Ishikawa (cell line): ENCODE results near the gene PHLDA2.

Experiments used
- CEBPB ChIP-seq: IDR thresholded peaks from 2 replicates; pipeline ENCODE4 v1.6.1; 2012
- CREB1 ChIP-seq: IDR thresholded peaks from 2 replicates; pipeline ENCODE4 v1.6.1; 2012; ENCODE audit warnings: low read depth
- EGR1 ChIP-seq: IDR thresholded peaks from 2 replicates; pipeline ENCODE4 v1.6.1; 2012
- EP300 ChIP-seq: IDR thresholded peaks from 2 replicates; pipeline ENCODE4 v1.6.1; 2012; ENCODE audit warnings: borderline replicate concordance
- NFIC ChIP-seq: IDR thresholded peaks from 2 replicates; pipeline ENCODE4 v1.6.1; 2012
- RAD21 ChIP-seq: IDR thresholded peaks from 2 replicates; pipeline ENCODE4 v1.6.1; 2012; ENCODE audit warnings: low read depth
- TAF1 ChIP-seq: IDR thresholded peaks from 2 replicates; pipeline ENCODE4 v1.6.1; 2012; ENCODE audit warnings: low read depth, mild to moderate bottlenecking
- TCF12 ChIP-seq: IDR thresholded peaks from 2 replicates; pipeline ENCODE4 v1.6.1; 2012; ENCODE audit warnings: low read depth
- TEAD4 ChIP-seq: IDR thresholded peaks from 2 replicates; pipeline ENCODE4 v1.6.1; 2012
- YY1 ChIP-seq: IDR thresholded peaks from 2 replicates; pipeline ENCODE4 v1.6.1; 2012; ENCODE audit warnings: low read depth
- ZBTB7A ChIP-seq: IDR thresholded peaks from 2 replicates; pipeline ENCODE4 v1.6.1; 2012; ENCODE audit warnings: low read depth
- TF ChIP-seq, protein P1 (sequence below): IDR thresholded peaks from 2 replicates; pipeline ENCODE4 v1.6.1; 2012; ENCODE audit warnings: low read depth, mild to moderate bottlenecking
- TF ChIP-seq, protein P2 (sequence below): IDR thresholded peaks from 2 replicates; pipeline ENCODE4 v1.6.1; 2012
- TF ChIP-seq, protein P3 (sequence below): IDR thresholded peaks from 2 replicates; pipeline ENCODE4 v1.6.1; 2012

DNA sequence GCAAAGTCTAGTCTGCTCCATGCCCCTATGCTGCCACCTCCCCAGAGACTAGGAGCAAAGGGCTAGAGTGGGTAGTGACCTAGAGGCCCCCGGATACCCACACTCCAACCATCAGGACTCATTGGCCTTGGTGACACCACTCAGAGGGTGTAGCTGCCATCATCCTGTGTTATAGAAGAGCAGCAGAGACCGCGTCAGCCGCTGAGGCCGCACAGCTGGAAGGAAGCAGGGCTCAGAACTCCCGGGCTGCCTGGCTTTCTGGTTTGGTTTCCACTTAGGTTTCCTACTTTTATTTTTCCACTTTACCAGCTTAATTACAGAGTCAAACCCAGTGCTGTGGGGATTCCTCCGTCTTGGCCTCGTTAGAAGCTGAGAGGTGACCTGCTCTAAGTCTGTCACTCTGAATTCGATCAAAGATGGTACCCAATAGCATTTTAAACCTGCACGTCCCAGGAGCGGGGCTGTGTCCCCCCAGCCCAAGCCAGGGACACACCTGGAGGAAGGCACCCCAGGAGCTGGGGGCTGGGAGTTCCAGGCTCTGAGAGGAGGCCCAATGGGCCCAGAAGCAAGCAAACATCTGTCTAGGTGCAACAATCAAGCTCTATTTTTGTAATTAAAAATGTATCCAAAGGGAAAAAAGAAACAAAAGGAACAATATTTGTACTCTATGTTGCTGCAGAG lies 41.6 kb downstream of the PHLDA2 start:
- TF ChIP-seq YY1 (no peak), NFIC (no peak), RAD21 (no peak), TAF1 (no peak), TCF12 (no peak), EP300 (no peak), CEBPB (no peak), TEAD4 (no peak), CREB1 (no peak), EGR1 (no peak), ZBTB7A (no peak)
- TF ChIP-seq, protein P1, sequence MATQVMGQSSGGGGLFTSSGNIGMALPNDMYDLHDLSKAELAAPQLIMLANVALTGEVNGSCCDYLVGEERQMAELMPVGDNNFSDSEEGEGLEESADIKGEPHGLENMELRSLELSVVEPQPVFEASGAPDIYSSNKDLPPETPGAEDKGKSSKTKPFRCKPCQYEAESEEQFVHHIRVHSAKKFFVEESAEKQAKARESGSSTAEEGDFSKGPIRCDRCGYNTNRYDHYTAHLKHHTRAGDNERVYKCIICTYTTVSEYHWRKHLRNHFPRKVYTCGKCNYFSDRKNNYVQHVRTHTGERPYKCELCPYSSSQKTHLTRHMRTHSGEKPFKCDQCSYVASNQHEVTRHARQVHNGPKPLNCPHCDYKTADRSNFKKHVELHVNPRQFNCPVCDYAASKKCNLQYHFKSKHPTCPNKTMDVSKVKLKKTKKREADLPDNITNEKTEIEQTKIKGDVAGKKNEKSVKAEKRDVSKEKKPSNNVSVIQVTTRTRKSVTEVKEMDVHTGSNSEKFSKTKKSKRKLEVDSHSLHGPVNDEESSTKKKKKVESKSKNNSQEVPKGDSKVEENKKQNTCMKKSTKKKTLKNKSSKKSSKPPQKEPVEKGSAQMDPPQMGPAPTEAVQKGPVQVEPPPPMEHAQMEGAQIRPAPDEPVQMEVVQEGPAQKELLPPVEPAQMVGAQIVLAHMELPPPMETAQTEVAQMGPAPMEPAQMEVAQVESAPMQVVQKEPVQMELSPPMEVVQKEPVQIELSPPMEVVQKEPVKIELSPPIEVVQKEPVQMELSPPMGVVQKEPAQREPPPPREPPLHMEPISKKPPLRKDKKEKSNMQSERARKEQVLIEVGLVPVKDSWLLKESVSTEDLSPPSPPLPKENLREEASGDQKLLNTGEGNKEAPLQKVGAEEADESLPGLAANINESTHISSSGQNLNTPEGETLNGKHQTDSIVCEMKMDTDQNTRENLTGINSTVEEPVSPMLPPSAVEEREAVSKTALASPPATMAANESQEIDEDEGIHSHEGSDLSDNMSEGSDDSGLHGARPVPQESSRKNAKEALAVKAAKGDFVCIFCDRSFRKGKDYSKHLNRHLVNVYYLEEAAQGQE = no peak
- TF ChIP-seq, protein P2, sequence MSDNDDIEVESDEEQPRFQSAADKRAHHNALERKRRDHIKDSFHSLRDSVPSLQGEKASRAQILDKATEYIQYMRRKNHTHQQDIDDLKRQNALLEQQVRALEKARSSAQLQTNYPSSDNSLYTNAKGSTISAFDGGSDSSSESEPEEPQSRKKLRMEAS = no peak
- TF ChIP-seq, protein P3, sequence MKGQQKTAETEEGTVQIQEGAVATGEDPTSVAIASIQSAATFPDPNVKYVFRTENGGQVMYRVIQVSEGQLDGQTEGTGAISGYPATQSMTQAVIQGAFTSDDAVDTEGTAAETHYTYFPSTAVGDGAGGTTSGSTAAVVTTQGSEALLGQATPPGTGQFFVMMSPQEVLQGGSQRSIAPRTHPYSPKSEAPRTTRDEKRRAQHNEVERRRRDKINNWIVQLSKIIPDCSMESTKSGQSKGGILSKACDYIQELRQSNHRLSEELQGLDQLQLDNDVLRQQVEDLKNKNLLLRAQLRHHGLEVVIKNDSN = no peak
